ENCODE data around the gene C6orf132. TPM values are rescaled to one million over a fixed set of nuclear protein-coding genes. Genes with fewer than 3 reads are reported as not detected.

The C6orf132 gene
- total and polyA plus RNA-seq, 12 donors = 0.09 to 4.7 (median 1.4) TPM

- Histone ChIP-seq H3K9me3 (replicated peaks in 1 of 3) (no peaks in the 10 kb centered on the region), H3K4me3 (no peak overlapping the region), H3K36me3 (replicated peaks in 1 of 2) (no peaks in the 10 kb centered on the region), H3K27ac (no peak overlapping the region), H3K4me1 (replicated peaks in 1 of 2) (no peaks in the 10 kb centered on the region), H3K27me3 (no peaks in the 10 kb centered on the region)
- peak in 1 of 7 donors; percentile 55 for DNase-seq
- no peak for TF ChIP-seq CTCF (IDR thresholded peaks at IDR 0.05)
- no peak for TF ChIP-seq POLR2A (IDR thresholded peaks at IDR 0.05)
- WGBS, 4 donors = 42 to 68% (median 52%) methylated on average over 8 to 10 of the region's 10 CpGs
- intact Hi-C loops (cut with DNase I) = no loop called here
Observed at GRCh38 chr6:42185597-42185996, 43.2 kb upstream of the C6orf132 start.

- no peak overlapping the region for H3K27ac ChIP-seq
- no peak for DNase-seq
- H3K9me3 ChIP-seq (replicated peaks in 1 of 3) = no peaks in the 10 kb centered on the region
- H3K4me1 ChIP-seq (replicated peaks in 1 of 2) = no peaks in the 10 kb centered on the region
- H3K4me3 ChIP-seq = no peak overlapping the region
- H3K36me3 ChIP-seq (replicated peaks in 1 of 2) = no peaks in the 10 kb centered on the region
- intact Hi-C loops (cut with DNase I) = no loop called here
- WGBS, 4 donors = 83 to 100% (median 90%) methylated on average over 3 to 4 of the region's 4 CpGs
- no peak for TF ChIP-seq POLR2A (IDR thresholded peaks at IDR 0.05)
- TF ChIP-seq CTCF (IDR thresholded peaks at IDR 0.05) = no peak
- H3K27me3 ChIP-seq = no peaks in the 10 kb centered on the region
Observed at GRCh38 chr6:42184475-42184874, 42.1 kb upstream of the C6orf132 start.

- H3K4me3 ChIP-seq = no peak overlapping the region
- H3K36me3 ChIP-seq (replicated peaks in 1 of 2) = no peaks in the 10 kb centered on the region
- DNase-seq = peak in 2 of 7 donors; percentile 24 to 32
- H3K27me3 ChIP-seq = no peaks in the 10 kb centered on the region
- H3K27ac ChIP-seq = no peak overlapping the region
- H3K9me3 ChIP-seq (replicated peaks in 1 of 3) = no peaks in the 10 kb centered on the region
- H3K4me1 ChIP-seq (replicated peaks in 1 of 2) = no peaks in the 10 kb centered on the region
- intact Hi-C loops (cut with DNase I) = no loop called here
- no peak for TF ChIP-seq POLR2A (IDR thresholded peaks at IDR 0.05)
- 31 to 53% (median 38%) methylated on average over 5 of the region's 5 CpGs for WGBS, 4 donors
Observed at GRCh38 chr6:42182101-42182500, 39.7 kb upstream of the C6orf132 start.

GRCh38 chr6:42179945-42180313, 37.5 kb upstream of the C6orf132 start:
- no peaks in the 10 kb centered on the region for H3K9me3 ChIP-seq (replicated peaks in 1 of 3)
- H3K36me3 ChIP-seq (replicated peaks in 1 of 2) = no peaks in the 10 kb centered on the region
- no peak for TF ChIP-seq POLR2A (IDR thresholded peaks at IDR 0.05)
- no peak for TF ChIP-seq CTCF (IDR thresholded peaks at IDR 0.05)
- H3K4me3 ChIP-seq = no peak overlapping the region
- no peak overlapping the region for H3K27ac ChIP-seq
- H3K27me3 ChIP-seq = no peaks in the 10 kb centered on the region
- WGBS, 4 donors = 67 to 77% (median 76%) methylated on average over 3 of the region's 3 CpGs
- intact Hi-C loops (cut with DNase I) = no loop called here
- H3K4me1 ChIP-seq (replicated peaks in 1 of 2) = no peaks in the 10 kb centered on the region
- no peak for DNase-seq

- intact Hi-C loops (cut with DNase I) = no loop called here
- Histone ChIP-seq H3K36me3 (replicated peaks in 1 of 2) (no peaks in the 10 kb centered on the region), H3K9me3 (replicated peaks in 1 of 3) (no peaks in the 10 kb centered on the region), H3K27ac (no peak overlapping the region), H3K4me1 (replicated peaks in 1 of 2) (no peaks in the 10 kb centered on the region), H3K4me3 (no peak overlapping the region), H3K27me3 (no peaks in the 10 kb centered on the region)
- 88 to 92% (median 90%) methylated on average over 14 to 20 of the region's 20 CpGs for WGBS, 4 donors
- DNase-seq = no peak
- TF ChIP-seq CTCF (IDR thresholded peaks at IDR 0.05) (no peak), POLR2A (IDR thresholded peaks at IDR 0.05) (no peak)
Observed at GRCh38 chr6:42179261-42179944, 37.0 kb upstream of the C6orf132 start.

Measured in adrenal gland (tissue), 12 donors.